Stomach (tissue), 9 donors: ENCODE data around the gene KIF2A. TPM values are rescaled to one million over a fixed set of nuclear protein-coding genes. Genes with fewer than 3 reads are reported as not detected.

ENCODE experiments used
- DNase-seq, 2 donors: peaks; one replicate each; pipeline versions ENCODE4 v3.0.0 to v3.0.0-alpha.2; 2013 to 2019
- H3K27ac ChIP-seq, 5 donors: fragments of 200-600 bp in 4 of 5; sonication (generic) in 4 of 5; one replicate each; pipeline ENCODE4 v1.5.1; 2013 to 2019; ENCODE audit warnings: mild to moderate bottlenecking in 1 of 5, moderate library complexity in 1 of 5
- H3K27me3 ChIP-seq, 3 donors: fragments of 200-600 bp; sonication (generic); one replicate each; pipeline ENCODE4 v1.5.1; 2017 to 2019; ENCODE audit warnings: mixed run types in 1 of 3
- H3K36me3 ChIP-seq, 4 donors: fragments of 200-600 bp; sonication (generic); 1 replicate in 3 of 4; 2 replicates in 1 of 4; pipeline ENCODE4 v1.5.1; 2016 to 2019
- H3K4me1 ChIP-seq, 4 donors: fragments of 200-600 bp; sonication (generic); one replicate each; pipeline ENCODE4 v1.5.1; 2016 to 2019
- H3K4me3 ChIP-seq, 4 donors: fragments of 200-600 bp; sonication (generic) in 3 of 4; one replicate each; pipeline ENCODE4 v1.5.1; 2016 to 2019; ENCODE audit warnings: mild to moderate bottlenecking in 1 of 4
- H3K9me3 ChIP-seq, 4 donors: fragments of 200-600 bp; sonication (generic); one replicate each; pipeline ENCODE4 v1.5.1; 2016 to 2019
- CTCF ChIP-seq, 7 experiments: fragments of 450-650 bp in 4 of 7; fragments of 200-600 bp in 3 of 7; sonication (generic) in 3 of 7; IDR thresholded peaks; one replicate each; pipeline ENCODE4 v1.5.1; 2016 to 2019; ENCODE audit warnings: antibody characterized with exemption in 7 of 7, control low read depth in 2 of 7, mild to moderate bottlenecking in 1 of 7
- EP300 ChIP-seq: sonication (generic); formaldehyde crosslinking; IDR thresholded peaks from one replicate; pipeline ENCODE4 v1.6.1; 2017; ENCODE audit warnings: antibody characterized with exemption
- POLR2A ChIP-seq, 4 donors: fragments of 450-650 bp; IDR thresholded peaks; one replicate each; pipeline ENCODE4 v1.6.1; 2016; ENCODE audit warnings: antibody characterized with exemption in 4 of 4, control low read depth in 2 of 4, mild to moderate bottlenecking in 1 of 4, moderate library complexity in 1 of 4
- POLR2AphosphoS5 ChIP-seq, 3 donors: sonication (generic); formaldehyde crosslinking; IDR thresholded peaks; one replicate each; pipeline ENCODE4 v1.6.1; 2016; ENCODE audit warnings: antibody characterized with exemption in 3 of 3
- WGBS, 5 donors: extraction: QIAGEN DNeasy Blood & Tissue Kit in 3 of 5; methylation state at CpG; one replicate each; pipeline versions ENCODE4 v1.1.5 to v1.1.7; 2013 to 2018; 5-methylcytosine and 5-hydroxymethylcytosine counted together
- intact Hi-C: fragments of 100-400 bp; cut with DNase I; formaldehyde crosslinking; loops from one replicate; pipeline ENCODE4 v1.15.1; 2023; ENCODE audit warnings: low total_unique reads
- polyA plus RNA-seq, 3 donors: library from polyadenylated mRNA; stranded (reverse); fragments of 200-250 nt; gene quantifications; one replicate each; pipeline ENCODE4 v1.2.3, GENCODE V29; 2013
- total RNA-seq, 5 donors: library from RNA; depleted of rRNA; stranded (reverse); fragments of >200 nt; gene quantifications; one replicate each; pipeline versions ENCODE4 v1.1.0 to v1.2.3, GENCODE V29; 2014 to 2016
- donor health status: healthy with polysubstance abuse.
- donor health status: Bipolar disorder and iron deficiency.
- donor health status: healthy.

Gene KIF2A
- total and polyA plus RNA-seq, 8 donors, result 2.6 to 61.3 (median 9.9) TPM

- 78 to 91% (median 83%) methylated on average over 7 of the region's 7 CpGs for WGBS, 5 donors
- intact Hi-C loops, result no loop called here
- DNase-seq, result no peak
- Histone ChIP-seq H3K36me3 (peaks cover 0 to under 1% (median 0%) of the 10 kb centered on the region in 4 donors), H3K4me3 (no peak overlapping the region), H3K4me1 (peaks cover 0 to 16% (median 2%) of the 10 kb centered on the region in 4 donors), H3K9me3 (no peaks in the 10 kb centered on the region), H3K27ac (no peak overlapping the region), H3K27me3 (no peaks in the 10 kb centered on the region)
- TF ChIP-seq EP300, result no peak
- no peak for TF ChIP-seq CTCF (IDR thresholded peaks at IDR 0.05)
- no peak for TF ChIP-seq POLR2AphosphoS5 (IDR thresholded peaks at IDR 0.05)
- no peak for TF ChIP-seq POLR2A (IDR thresholded peaks at IDR 0.05)
Observed at GRCh38 chr5:62328772-62329491, 22.9 kb downstream of the KIF2A start.

- intact Hi-C loops, result no loop called here
- Histone ChIP-seq H3K27ac (no peak overlapping the region), H3K9me3 (no peaks in the 10 kb centered on the region), H3K4me3 (no peak overlapping the region), H3K4me1 (peaks cover 0 to 16% (median 2%) of the 10 kb centered on the region in 4 donors), H3K36me3 (peaks cover 0 to 11% (median 4%) of the 10 kb centered on the region in 4 donors), H3K27me3 (no peaks in the 10 kb centered on the region)
- 89 to 100% (median 97%) methylated on average over 1 of the region's 1 CpG for WGBS, 5 donors
- TF ChIP-seq POLR2AphosphoS5 (IDR thresholded peaks at IDR 0.05) (no peak), CTCF (IDR thresholded peaks at IDR 0.05) (no peak), POLR2A (IDR thresholded peaks at IDR 0.05) (no peak), EP300 (no peak)
- DNase-seq, result no peak
Observed at GRCh38 chr5:62330302-62330701, 24.3 kb downstream of the KIF2A start.

GRCh38 chr5:62331921-62332320 lies 25.9 kb downstream of the KIF2A start:
- TF ChIP-seq EP300 (no peak), POLR2AphosphoS5 (IDR thresholded peaks at IDR 0.05) (no peak), CTCF (IDR thresholded peaks at IDR 0.05) (no peak), POLR2A (IDR thresholded peaks at IDR 0.05) (no peak)
- intact Hi-C loops, result no loop called here
- H3K4me3 ChIP-seq, result no peak overlapping the region

GRCh38 chr5:62333250-62333794 lies 27.3 kb downstream of the KIF2A start:
- H3K27me3 ChIP-seq, result no peaks in the 10 kb centered on the region
- no peak for DNase-seq
- peaks cover 0 to 16% (median 2%) of the 10 kb centered on the region in 4 donors for H3K4me1 ChIP-seq
- TF ChIP-seq POLR2AphosphoS5 (IDR thresholded peaks at IDR 0.05) (no peak), CTCF (IDR thresholded peaks at IDR 0.05) (no peak), POLR2A (IDR thresholded peaks at IDR 0.05) (no peak), EP300 (no peak)
- H3K4me3 ChIP-seq, result no peak overlapping the region
- WGBS, 5 donors, result 80 to 90% (median 90%) methylated on average over 8 of the region's 8 CpGs
- peaks cover 0 to 11% (median 4%) of the 10 kb centered on the region in 4 donors for H3K36me3 ChIP-seq
- H3K27ac ChIP-seq, result no peak overlapping the region
- intact Hi-C loops, result no loop called here
- no peaks in the 10 kb centered on the region for H3K9me3 ChIP-seq

More at GRCh38 chr5:62331921-62332320, 25.9 kb downstream of the KIF2A start:
- no peak overlapping the region for H3K27ac ChIP-seq
- H3K4me1 ChIP-seq, result peaks cover 0 to 16% (median 2%) of the 10 kb centered on the region in 4 donors
- peak in 1 of 2 donors; percentile 34 for DNase-seq
- no peaks in the 10 kb centered on the region for H3K9me3 ChIP-seq
- peaks cover 0 to 11% (median 4%) of the 10 kb centered on the region in 4 donors for H3K36me3 ChIP-seq
- H3K27me3 ChIP-seq, result no peaks in the 10 kb centered on the region
